HG03378 (cell line): Measurements from ENCODE around the gene MSMO1.

ENCODE experiments used
- ATAC-seq: cut with Tn5 transposase; IDR thresholded peaks from one replicate; pipeline ENCODE4 v1.9.1; 2021; ENCODE audit warnings: mild to moderate bottlenecking, moderate library complexity; ENCODE audit not compliant: unreplicated experiment

Gene MSMO1

GRCh38 chr4:165359506-165359905 is 32.0 kb downstream of the MSMO1 start:
- ATAC-seq: no peak

- no peak for ATAC-seq
Measured at GRCh38 chr4:165360041-165360695, 32.7 kb downstream of the MSMO1 start.

- ATAC-seq: no peak
Measured at GRCh38 chr4:165360985-165361670, 33.7 kb downstream of the MSMO1 start.

DNA sequence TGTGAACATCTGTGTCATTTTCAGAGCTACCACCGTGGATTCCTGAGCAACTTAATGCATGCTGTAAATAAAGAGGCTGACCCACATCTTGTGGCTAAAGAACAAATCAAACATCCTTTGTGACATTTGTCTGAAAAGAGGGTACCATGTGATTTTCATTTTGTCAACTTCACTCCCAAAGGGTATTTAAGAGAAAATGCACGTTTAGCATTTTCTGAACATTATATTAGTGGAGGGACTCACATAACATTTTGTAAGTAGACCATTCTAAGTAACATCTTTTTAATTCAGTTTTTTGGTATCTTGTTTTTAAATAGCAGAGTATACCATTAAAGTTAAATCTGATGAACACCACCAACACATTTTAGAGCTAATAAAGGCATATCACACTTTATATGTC is 34.3 kb downstream of the MSMO1 start:
- ATAC-seq: no peak

DNA sequence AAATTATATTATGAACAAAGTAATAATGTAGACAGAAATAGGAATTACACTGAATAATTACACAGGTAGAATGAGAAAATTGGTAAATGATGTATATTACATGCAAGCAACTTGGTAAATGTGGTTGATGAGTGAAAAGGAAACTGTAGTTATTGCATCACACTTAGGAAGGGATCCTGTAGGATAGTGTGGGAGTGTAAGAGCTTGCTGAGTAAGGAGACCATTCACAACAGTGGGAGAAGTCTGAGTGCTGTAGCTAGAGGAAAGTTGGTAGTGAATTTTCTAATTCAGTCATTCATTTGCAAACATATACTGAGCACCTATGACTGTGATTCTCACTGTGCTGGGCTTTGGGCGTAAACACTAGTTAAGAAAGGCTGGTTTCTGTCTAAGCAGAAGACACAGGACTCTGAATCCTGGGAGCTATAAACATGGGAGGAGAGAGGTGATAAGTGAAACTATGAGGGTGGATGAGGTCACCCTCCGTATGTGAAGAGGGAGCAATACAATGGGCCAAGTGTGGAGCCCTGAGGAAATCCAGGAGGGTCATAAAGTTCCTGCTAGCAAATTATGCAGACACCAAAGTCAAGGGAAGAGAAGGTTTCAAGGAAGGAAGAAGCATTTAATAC is 37.1 kb downstream of the MSMO1 start:
- ATAC-seq: no peak

GRCh38 chr4:165367040-165367439 is 39.6 kb downstream of the MSMO1 start:
- no peak for ATAC-seq

DNA sequence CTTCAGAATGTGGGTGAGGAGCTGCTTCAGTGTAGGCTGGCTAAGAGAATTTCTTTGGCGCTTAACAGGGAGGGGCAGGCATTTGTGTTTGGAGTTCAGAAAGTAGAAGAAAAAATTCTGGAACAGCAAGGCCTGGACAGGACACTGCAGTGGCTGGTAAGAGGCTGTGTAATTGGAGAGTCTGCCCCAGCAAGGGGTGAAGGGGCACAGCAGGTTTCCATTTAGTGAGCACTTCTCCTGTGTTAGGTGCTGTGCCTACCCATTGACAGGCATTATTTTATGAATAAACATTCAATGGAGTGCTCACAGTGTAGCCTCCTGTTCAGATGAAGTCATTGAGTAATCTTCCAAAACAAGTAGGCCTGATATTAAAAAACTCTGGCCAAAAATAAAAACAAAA is 40.6 kb downstream of the MSMO1 start:
- no peak for ATAC-seq

DNA sequence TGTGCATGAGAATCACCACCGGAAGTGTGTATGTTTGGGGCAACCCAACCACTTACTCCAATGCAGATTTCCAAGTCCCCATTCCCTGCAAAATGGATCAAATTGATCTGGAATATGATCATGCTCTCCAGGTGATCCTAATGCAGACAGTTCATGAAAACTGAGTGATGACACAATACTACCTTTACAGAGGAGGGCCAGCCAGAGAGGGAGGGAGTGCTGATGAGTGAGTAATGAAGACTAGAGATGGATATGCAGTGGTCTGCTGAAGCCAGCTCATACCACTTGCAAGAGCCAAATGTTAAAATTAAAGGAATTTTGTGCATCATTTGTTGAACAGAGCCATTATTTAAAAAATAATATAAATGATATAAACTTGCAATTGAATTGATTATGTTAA is 41.1 kb downstream of the MSMO1 start:
- no peak for ATAC-seq

GRCh38 chr4:165369522-165369921 is 42.1 kb downstream of the MSMO1 start:
- ATAC-seq: no peak

DNA sequence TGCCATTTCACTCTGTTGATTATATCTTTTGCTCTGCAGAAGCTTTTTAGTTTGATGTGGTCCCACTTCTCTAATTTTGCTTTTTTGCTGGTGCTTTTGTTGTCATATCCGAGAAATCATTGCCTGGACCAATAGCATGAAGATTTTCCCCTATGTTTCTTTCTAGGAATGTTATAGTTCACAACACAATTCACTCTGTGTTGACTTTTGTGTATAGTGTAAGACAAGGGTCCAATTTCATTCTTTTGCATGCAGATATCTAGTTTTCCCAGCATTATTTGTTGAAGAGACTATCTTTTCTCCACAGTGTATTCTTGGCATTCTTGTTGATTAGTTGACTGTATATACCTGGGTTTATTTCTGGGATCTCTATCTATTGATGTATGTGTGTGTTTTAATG is 43.1 kb downstream of the MSMO1 start:
- ATAC-seq: no peak

DNA sequence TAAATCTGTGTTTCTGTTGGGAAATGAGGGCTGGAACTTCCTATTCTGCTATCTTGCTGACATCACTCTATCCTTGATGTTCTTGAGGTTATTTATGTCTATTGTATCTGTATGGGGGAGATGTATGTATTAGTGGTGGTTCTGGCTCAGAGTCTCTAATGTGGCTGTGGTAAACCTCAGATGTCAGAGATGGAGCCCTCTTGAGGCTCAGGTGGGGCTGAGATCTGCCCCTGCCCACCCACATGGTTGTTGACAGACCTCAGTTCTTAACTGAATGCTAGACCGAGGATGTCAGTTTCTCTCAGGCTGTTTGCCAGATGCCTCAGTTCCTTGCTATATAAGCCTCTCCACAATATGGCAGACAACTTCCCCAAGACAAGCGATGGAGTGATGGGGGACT is 48.0 kb downstream of the MSMO1 start:
- ATAC-seq: no peak

DNA sequence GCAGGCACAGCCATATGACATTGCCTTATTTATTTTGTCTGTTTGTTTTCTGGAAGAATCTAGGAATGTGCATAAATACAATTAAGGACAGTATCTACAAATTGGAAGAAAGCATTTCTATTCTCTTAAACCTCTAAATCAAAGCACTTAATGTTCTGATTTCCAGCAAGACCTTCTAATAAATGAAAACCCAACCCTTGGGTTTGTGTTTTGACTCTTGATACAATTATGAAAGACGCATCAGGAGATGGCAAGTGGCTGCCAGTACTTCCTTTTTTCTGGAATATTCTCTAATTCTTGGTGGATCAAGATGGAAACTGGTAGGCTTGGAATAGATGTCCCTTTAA is 50.9 kb downstream of the MSMO1 start:
- ATAC-seq: no peak

GRCh38 chr4:165378745-165379677 is 51.5 kb downstream of the MSMO1 start, which contains the start of gene CPE:
Gene CPE, plus strand, starts transcription at chr4:165379008. Its CDS starts 214 bp downstream, at chr4:165379222.
- peak; percentile 74 for ATAC-seq

DNA sequence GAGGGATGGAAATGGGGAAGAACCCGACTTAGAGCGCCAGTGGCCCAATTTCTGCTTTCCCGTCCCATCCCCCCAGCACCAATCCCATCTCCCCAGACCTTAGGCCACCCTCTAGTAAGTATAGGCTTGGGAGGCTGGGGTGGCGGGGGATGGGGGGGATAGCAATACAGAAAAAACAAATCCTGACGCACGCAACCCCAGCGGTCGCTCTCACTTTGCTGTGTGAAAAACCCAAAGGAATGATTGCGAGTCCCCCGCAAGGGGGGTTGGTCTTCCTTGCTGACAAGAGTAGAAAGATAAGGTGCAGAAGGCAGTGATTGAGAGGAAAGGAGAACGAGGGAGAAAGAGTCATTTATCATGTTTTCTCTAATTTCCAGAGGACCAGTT is 52.2 kb downstream of the MSMO1 start:
- ATAC-seq: no peak

DNA sequence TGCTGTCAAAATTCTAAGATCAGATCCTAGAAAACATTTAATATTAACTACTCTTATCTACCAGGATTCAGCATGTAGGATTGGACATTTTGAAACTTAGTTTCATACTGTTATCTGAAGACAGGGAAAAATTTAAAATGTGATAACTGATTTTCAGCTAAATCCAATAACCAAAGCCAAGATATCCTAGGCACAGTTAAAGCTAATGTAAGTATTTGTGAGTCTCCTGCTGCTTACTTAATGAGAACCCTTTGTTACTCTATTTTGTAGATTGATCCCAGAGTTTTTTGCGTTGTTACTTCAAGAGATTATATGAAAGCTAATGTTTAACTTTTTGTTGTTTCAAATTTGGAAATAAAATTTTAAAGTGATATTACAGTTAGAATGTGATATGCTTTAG is 53.3 kb downstream of the MSMO1 start:
- no peak for ATAC-seq

DNA sequence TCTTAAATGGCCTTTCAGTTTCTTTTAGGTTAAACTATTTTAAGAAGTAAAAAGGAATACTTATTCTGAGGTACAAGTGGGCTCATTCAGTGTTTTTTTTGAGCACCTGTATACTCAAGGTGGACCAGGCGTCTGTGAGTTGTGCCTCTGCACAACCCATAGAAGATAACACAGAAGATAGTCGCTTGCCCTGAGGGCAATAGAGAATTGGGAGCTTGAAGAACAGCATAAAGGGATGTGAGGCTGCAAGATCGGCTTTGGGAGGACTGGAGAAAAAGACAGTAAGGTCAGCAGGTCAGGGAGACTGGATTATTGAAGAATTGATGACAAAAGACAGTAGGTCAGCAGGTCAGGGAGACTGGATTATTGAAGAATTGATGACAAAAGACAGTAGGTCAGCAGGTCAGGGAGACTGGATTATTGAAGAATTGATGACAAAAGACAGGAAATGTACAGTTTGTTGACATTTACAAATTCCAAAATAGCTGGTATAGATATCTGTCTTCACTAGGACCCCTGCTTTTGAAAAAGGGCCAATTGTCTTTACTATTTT is 54.4 kb downstream of the MSMO1 start:
- ATAC-seq: no peak

GRCh38 chr4:165382640-165383039 is 55.2 kb downstream of the MSMO1 start:
- ATAC-seq: no peak

- ATAC-seq: no peak
Measured at GRCh38 chr4:165383591-165384073, 56.2 kb downstream of the MSMO1 start.

DNA sequence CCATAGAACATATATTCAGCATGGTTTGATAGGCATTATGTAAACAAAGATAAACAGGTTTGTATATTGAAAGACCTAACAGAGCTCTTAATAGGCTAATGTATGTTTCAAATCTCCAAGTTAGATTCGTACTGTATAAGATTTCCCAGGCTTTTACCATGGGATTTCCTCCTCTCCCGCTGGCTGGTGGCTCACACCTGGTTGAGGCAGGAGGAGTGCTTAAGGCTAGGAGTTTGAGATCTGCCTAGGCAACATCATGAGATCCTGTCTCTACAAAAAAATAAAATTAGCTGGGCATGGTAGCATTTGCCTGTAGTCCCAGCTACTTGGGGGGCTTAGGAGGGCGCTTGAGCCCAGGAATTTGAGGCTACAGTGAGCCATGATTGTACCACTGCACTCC is 56.7 kb downstream of the MSMO1 start:
- ATAC-seq: no peak

GRCh38 chr4:165384598-165384997 is 57.1 kb downstream of the MSMO1 start:
- ATAC-seq: no peak

DNA sequence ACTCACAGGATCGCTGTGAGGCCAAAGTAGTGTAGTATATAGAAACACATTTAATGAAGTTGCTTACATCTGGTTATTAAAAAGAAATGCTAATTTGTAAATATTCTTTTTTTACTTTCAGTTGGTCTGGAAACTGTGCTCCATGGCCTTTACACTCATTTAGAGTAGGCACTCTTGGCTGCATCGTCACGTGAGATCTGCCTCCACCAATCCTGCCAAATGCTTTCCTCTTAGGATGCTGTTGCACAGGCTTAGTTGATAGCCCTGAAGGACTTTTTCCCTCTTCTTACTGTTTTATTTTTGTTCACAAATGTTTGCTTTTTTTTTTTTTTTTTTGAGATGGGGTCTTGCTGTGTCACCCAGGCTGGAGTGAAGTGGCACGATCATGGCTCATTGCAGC is 57.7 kb downstream of the MSMO1 start:
- no peak for ATAC-seq
